Measurements from ENCODE around the gene MYO7B.

Gene MYO7B

DNA sequence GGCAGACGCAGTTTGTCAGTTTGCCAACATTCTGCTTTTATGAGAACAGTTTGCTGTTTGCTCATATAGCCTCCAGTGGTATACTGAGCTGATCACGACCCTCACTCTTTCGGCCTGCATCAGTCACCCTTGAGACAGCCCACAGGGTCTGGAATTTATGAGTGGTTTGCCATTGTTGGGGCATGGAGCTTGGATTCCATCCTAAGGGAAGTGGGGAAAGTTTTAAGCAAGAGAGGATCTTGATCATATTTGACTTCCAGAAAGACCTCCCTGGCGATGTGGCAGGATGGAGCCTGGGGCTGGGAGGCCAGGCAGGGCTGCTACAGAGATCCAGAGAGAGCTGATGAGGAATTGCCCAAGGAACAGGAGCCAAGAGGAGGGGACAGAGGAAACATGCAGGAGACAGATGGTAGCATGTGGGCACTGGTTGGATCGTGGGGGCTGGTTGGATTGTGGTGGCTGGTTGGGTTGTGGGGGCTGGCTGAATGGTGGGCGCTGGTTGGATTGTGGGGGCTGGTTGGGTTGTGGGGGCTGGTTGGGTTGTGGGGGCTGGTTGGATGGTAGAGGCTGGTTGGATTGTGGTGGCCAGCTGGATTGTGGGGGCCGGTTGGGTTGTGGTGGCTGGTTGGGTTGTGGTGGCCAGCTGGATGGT is 83.2 kb downstream of the MYO7B start:
- H3K4me3 ChIP-seq (ENCODE audit: low read depth in 1 of 2, low read length in 2 of 2), result no peak overlapping the region
- no peaks in the 10 kb centered on the region for H3K36me3 ChIP-seq (ENCODE audit: control insufficient read depth in 1 of 2, insufficient read depth in 2 of 2, low read length in 2 of 2)
- H3K27me3 ChIP-seq (ENCODE audit: low read depth, low read length), result no peaks in the 10 kb centered on the region
- H3K9me3 ChIP-seq (ENCODE audit: control insufficient read depth in 1 of 2, low read length in 2 of 2), result peaks cover 0 to 5% of the 10 kb centered on the region in 2 donors
- H3K27ac ChIP-seq (ENCODE audit: low read length), result no peak overlapping the region
- no peaks in the 10 kb centered on the region for H3K4me1 ChIP-seq (ENCODE audit: control insufficient read depth in 1 of 2, insufficient read depth in 2 of 2, low read length in 2 of 2)

GRCh38 chr2:127619203-127619590 is 83.7 kb downstream of the MYO7B start:
- Histone ChIP-seq H3K4me3 (ENCODE audit: low read depth in 1 of 2, low read length in 2 of 2) (no peak overlapping the region), H3K9me3 (ENCODE audit: control insufficient read depth in 1 of 2, low read length in 2 of 2) (no peaks in the 10 kb centered on the region), H3K4me1 (ENCODE audit: control insufficient read depth in 1 of 2, insufficient read depth in 2 of 2, low read length in 2 of 2) (no peaks in the 10 kb centered on the region), H3K27me3 (ENCODE audit: low read depth, low read length) (no peaks in the 10 kb centered on the region), H3K27ac (ENCODE audit: low read length) (no peak overlapping the region), H3K36me3 (ENCODE audit: control insufficient read depth in 1 of 2, insufficient read depth in 2 of 2, low read length in 2 of 2) (no peaks in the 10 kb centered on the region)

- Histone ChIP-seq H3K4me3 (ENCODE audit: low read depth in 1 of 2, low read length in 2 of 2) (no peak overlapping the region), H3K4me1 (ENCODE audit: control insufficient read depth in 1 of 2, insufficient read depth in 2 of 2, low read length in 2 of 2) (no peaks in the 10 kb centered on the region), H3K27ac (ENCODE audit: low read length) (no peak overlapping the region), H3K36me3 (ENCODE audit: control insufficient read depth in 1 of 2, insufficient read depth in 2 of 2, low read length in 2 of 2) (no peaks in the 10 kb centered on the region), H3K9me3 (ENCODE audit: control insufficient read depth in 1 of 2, low read length in 2 of 2) (no peaks in the 10 kb centered on the region), H3K27me3 (ENCODE audit: low read depth, low read length) (no peaks in the 10 kb centered on the region)
These were observed 84.6 kb downstream of the MYO7B start for GRCh38 chr2:127619877-127620705.

- H3K9me3 ChIP-seq (ENCODE audit: control insufficient read depth in 1 of 2, low read length in 2 of 2), result no peaks in the 10 kb centered on the region
- no peaks in the 10 kb centered on the region for H3K27me3 ChIP-seq (ENCODE audit: low read depth, low read length)
- H3K27ac ChIP-seq (ENCODE audit: low read length), result no peak overlapping the region
- H3K36me3 ChIP-seq (ENCODE audit: control insufficient read depth in 1 of 2, insufficient read depth in 2 of 2, low read length in 2 of 2), result no peaks in the 10 kb centered on the region
- no peak overlapping the region for H3K4me3 ChIP-seq (ENCODE audit: low read depth in 1 of 2, low read length in 2 of 2)
- no peaks in the 10 kb centered on the region for H3K4me1 ChIP-seq (ENCODE audit: control insufficient read depth in 1 of 2, insufficient read depth in 2 of 2, low read length in 2 of 2)
These were observed 85.4 kb downstream of the MYO7B start for GRCh38 chr2:127620866-127621265.

- H3K4me3 ChIP-seq (ENCODE audit: low read depth in 1 of 2, low read length in 2 of 2), result no peak overlapping the region
- H3K36me3 ChIP-seq (ENCODE audit: control insufficient read depth in 1 of 2, insufficient read depth in 2 of 2, low read length in 2 of 2), result no peaks in the 10 kb centered on the region
- H3K27ac ChIP-seq (ENCODE audit: low read length), result no peak overlapping the region
- H3K9me3 ChIP-seq (ENCODE audit: control insufficient read depth in 1 of 2, low read length in 2 of 2), result no peaks in the 10 kb centered on the region
- H3K4me1 ChIP-seq (ENCODE audit: control insufficient read depth in 1 of 2, insufficient read depth in 2 of 2, low read length in 2 of 2), result no peaks in the 10 kb centered on the region
- no peaks in the 10 kb centered on the region for H3K27me3 ChIP-seq (ENCODE audit: low read depth, low read length)
These were observed 86.5 kb downstream of the MYO7B start for GRCh38 chr2:127621981-127622431.

DNA sequence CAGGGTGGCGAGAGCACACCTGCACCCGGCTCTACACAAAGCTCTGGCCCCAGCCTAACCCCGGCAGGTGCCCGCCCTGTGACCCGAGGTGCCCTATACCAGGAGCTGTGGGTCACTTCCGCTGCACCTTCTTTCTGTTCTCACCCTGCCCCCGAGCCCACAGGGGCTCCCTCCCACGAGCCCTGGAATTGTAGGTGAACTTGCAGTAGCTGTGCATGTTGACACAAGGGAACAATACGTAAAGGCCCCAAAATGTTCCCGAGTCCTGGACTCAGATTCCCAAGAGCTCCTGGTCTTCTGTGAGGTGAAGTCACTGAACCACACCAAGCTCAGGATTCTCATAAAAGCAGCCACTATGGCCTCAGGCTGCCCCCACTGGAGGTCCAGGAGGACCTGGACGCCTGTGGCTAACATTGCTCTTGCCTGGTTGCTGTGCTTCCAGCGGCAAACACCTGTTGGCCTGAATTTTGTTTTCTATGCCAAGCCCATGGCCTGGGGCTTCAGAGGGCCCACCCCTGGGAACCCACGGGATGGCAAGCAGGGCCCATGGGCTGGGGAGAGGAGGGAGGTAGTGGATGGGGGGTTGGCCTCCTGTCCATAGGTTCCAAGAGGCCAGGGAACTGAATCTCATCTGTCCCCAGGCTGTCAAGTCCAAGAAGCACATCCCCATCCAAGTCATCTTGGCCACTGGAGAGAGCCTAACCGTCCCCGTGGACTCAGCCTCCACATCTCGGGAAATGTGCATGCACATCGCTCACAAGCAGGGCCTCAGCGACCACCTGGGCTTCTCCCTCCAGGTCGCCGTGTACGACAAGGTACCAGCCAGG is 87.3 kb downstream of the MYO7B start:
- Histone ChIP-seq H3K9me3 (ENCODE audit: control insufficient read depth in 1 of 2, low read length in 2 of 2) (no peaks in the 10 kb centered on the region), H3K27ac (ENCODE audit: low read length) (no peak overlapping the region), H3K36me3 (ENCODE audit: control insufficient read depth in 1 of 2, insufficient read depth in 2 of 2, low read length in 2 of 2) (no peaks in the 10 kb centered on the region), H3K4me3 (ENCODE audit: low read depth in 1 of 2, low read length in 2 of 2) (no peak overlapping the region), H3K27me3 (ENCODE audit: low read depth, low read length) (no peaks in the 10 kb centered on the region), H3K4me1 (ENCODE audit: control insufficient read depth in 1 of 2, insufficient read depth in 2 of 2, low read length in 2 of 2) (no peaks in the 10 kb centered on the region)

DNA sequence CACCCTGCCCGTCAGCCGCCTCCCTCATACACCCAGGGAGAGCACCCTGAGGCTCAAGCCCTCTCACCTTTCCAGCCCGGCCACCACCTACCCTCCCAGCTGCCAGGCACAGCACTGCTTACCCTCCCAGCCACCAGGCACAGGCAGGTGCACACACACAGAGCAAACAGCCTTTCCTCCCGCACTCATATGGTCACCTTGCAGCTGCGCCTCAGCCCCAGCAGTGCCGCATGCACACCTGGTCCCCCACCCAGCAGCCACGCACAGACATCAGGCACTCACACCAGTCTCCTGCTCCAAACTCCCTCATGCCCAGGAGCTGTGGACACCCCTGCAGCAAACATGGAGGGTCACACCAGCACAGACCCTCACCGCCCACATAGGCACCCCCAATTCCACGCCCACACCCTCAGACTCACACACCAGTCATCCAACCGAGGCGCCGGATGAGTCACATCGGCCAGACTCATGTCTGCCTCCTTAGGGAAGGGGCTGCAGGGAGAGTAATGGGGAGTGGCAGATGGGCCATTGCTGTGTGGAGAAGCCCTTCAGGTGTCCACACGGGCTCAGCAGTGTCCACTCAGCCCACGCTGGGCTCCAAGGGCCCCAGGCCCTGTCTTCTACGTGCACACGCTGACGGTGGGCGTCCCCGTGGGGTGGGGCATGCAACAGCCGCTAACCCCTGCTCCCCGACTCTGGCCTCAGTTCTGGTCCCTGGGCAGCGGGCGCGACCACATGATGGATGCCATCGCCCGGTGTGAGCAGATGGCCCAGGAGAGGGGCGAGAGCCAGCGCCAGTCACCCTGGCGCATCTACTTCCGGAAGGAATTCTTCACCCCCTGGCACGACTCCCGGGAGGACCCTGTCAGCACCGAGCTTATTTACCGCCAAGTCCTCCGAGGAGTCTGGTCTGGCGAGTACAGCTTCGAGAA is 88.2 kb downstream of the MYO7B start:
- Histone ChIP-seq H3K4me3 (ENCODE audit: low read depth in 1 of 2, low read length in 2 of 2) (no peak overlapping the region), H3K27me3 (ENCODE audit: low read depth, low read length) (no peaks in the 10 kb centered on the region), H3K9me3 (ENCODE audit: control insufficient read depth in 1 of 2, low read length in 2 of 2) (no peaks in the 10 kb centered on the region), H3K27ac (ENCODE audit: low read length) (no peak overlapping the region), H3K36me3 (ENCODE audit: control insufficient read depth in 1 of 2, insufficient read depth in 2 of 2, low read length in 2 of 2) (no peaks in the 10 kb centered on the region), H3K4me1 (ENCODE audit: control insufficient read depth in 1 of 2, insufficient read depth in 2 of 2, low read length in 2 of 2) (no peaks in the 10 kb centered on the region)

DNA sequence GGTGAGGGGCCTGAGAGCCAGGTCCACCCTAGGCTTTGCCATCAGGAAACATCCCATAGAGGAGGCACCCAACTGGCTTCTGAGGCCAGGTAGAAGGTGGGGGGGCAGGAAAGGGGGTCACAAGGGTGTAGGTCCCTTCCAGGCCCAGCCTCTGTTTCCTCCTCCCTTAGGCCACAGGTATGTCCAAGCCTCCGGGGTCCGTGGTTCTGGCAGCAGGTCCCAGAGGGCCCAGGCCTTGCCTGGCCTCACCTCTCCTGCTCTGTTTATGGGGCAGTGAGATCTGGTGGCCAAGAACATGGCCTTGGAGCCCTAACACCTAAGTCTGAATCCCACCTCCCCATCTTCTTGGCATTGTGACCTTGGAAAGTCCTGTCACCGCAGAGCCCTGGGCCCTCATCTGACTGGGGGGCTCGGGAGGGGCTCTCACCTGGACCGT is 88.9 kb downstream of the MYO7B start:
- Histone ChIP-seq H3K36me3 (ENCODE audit: control insufficient read depth in 1 of 2, insufficient read depth in 2 of 2, low read length in 2 of 2) (no peaks in the 10 kb centered on the region), H3K4me1 (ENCODE audit: control insufficient read depth in 1 of 2, insufficient read depth in 2 of 2, low read length in 2 of 2) (no peaks in the 10 kb centered on the region), H3K9me3 (ENCODE audit: control insufficient read depth in 1 of 2, low read length in 2 of 2) (no peaks in the 10 kb centered on the region), H3K27me3 (ENCODE audit: low read depth, low read length) (no peaks in the 10 kb centered on the region), H3K27ac (ENCODE audit: low read length) (no peak overlapping the region), H3K4me3 (ENCODE audit: low read depth in 1 of 2, low read length in 2 of 2) (no peak overlapping the region)

DNA sequence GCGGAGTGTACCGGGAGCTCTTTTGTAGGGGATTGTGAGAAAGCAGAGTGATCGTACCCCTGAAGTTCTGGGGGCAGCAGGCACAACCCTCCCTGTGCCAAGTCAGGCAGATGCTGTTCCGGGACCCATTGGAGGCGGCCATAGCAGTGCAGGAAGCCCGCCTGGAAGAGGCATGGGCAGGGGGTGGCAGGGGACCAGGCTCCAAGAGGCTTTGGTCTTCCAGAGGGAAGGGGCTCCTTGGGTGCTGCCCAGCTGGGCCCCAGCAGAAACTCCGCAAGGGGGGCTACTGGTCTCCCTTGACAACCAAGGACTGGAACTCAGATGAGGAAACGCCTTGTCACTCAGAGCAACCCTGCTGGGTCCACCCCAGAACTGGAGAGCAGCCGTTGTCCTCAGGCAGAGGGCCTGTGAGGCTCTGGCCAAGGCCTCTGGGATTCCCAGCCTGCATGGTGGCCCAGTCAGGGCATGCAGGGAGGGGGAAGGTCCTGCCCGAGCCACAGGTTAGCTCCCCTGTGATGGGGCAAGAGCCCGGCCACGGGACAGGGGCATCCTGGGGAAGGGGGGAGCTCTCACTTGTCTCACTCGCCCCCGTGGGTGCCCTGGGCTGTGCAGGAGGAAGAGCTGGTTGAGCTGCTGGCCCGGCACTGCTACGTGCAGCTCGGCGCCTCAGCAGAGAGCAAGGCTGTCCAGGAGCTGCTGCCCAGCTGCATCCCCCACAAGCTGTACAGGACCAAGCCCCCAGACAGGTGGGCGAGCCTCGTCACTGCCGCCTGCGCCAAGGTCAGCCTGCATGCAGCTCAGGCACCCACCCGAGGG is 89.5 kb downstream of the MYO7B start:
- H3K36me3 ChIP-seq (ENCODE audit: control insufficient read depth in 1 of 2, insufficient read depth in 2 of 2, low read length in 2 of 2), result no peaks in the 10 kb centered on the region
- no peak overlapping the region for H3K27ac ChIP-seq (ENCODE audit: low read length)
- H3K4me1 ChIP-seq (ENCODE audit: control insufficient read depth in 1 of 2, insufficient read depth in 2 of 2, low read length in 2 of 2), result no peaks in the 10 kb centered on the region
- H3K27me3 ChIP-seq (ENCODE audit: low read depth, low read length), result no peaks in the 10 kb centered on the region
- H3K9me3 ChIP-seq (ENCODE audit: control insufficient read depth in 1 of 2, low read length in 2 of 2), result no peaks in the 10 kb centered on the region
- no peak overlapping the region for H3K4me3 ChIP-seq (ENCODE audit: low read depth in 1 of 2, low read length in 2 of 2)

- Histone ChIP-seq H3K27ac (ENCODE audit: low read length) (no peak overlapping the region), H3K9me3 (ENCODE audit: control insufficient read depth in 1 of 2, low read length in 2 of 2) (no peaks in the 10 kb centered on the region), H3K36me3 (ENCODE audit: control insufficient read depth in 1 of 2, insufficient read depth in 2 of 2, low read length in 2 of 2) (no peaks in the 10 kb centered on the region), H3K4me3 (ENCODE audit: low read depth in 1 of 2, low read length in 2 of 2) (no peak overlapping the region), H3K4me1 (ENCODE audit: control insufficient read depth in 1 of 2, insufficient read depth in 2 of 2, low read length in 2 of 2) (no peaks in the 10 kb centered on the region), H3K27me3 (ENCODE audit: low read depth, low read length) (no peaks in the 10 kb centered on the region)
These were observed 90.1 kb downstream of the MYO7B start for GRCh38 chr2:127625572-127625951.

Data from muscle layer of duodenum (tissue), 2 donors.